Tibial nerve (tissue), 4 donors: ENCODE data around the gene TP53I3.

Experiments used
- EP300 ChIP-seq, 2 donors: sonication (generic); formaldehyde crosslinking; IDR thresholded peaks; one replicate each; pipeline ENCODE4 v1.6.1; 2017; ENCODE audit warnings: antibody characterized with exemption in 2 of 2, mild to moderate bottlenecking in 1 of 2
- POLR2A ChIP-seq, 2 donors: fragments of 450-650 bp; IDR thresholded peaks; one replicate each; pipeline ENCODE4 v1.6.1; 2017; ENCODE audit warnings: antibody characterized with exemption in 2 of 2, mild to moderate bottlenecking in 2 of 2, moderate library complexity in 2 of 2
- TF ChIP-seq, protein P1 (sequence below), 5 experiments: fragments of 200-600 bp in 3 of 5; fragments of 450-650 bp in 2 of 5; sonication (generic) in 3 of 5; IDR thresholded peaks; one replicate each; pipeline ENCODE4 v1.5.1; 2016 to 2019; ENCODE audit warnings: antibody characterized with exemption in 5 of 5, mild to moderate bottlenecking in 3 of 5, moderate library complexity in 2 of 5

DNA sequence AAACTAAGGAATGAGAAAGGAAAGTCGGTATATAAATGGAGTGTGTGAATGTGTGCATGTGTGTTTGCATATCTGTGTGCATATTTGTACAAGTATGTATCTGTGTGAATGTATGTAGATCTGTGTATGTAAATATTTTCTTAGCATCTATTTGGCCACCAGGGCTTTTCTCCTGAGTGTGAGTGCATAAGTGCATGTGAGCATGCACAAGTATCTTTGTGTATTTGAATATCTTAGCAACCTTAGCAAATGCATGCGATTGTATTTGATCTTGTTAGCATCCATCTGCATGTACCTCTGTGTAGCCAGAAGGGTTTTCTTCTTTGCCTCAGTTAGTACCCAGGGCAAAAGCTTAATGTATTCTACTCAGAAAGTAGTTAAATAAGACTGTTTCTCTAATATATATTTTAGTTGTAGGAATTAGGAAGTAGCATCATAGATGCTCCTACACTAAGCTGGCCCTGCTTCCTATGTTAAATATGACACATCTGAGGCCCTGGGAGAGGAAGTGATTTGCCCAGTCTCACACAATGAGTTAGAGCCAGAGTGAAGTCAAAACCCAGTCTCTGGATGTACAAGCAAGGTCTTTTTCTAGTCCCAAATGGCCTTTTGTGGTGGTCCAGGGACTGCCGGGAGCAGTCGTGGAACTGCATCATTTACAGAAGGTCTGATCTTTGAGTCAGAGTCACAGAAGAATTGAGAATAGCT, 25.9 kb downstream of the TP53I3 start:
- TF ChIP-seq POLR2A (IDR thresholded peaks at IDR 0.05) (no peak), EP300 (IDR thresholded peaks at IDR 0.05) (no peak)
- TF ChIP-seq, protein P1, sequence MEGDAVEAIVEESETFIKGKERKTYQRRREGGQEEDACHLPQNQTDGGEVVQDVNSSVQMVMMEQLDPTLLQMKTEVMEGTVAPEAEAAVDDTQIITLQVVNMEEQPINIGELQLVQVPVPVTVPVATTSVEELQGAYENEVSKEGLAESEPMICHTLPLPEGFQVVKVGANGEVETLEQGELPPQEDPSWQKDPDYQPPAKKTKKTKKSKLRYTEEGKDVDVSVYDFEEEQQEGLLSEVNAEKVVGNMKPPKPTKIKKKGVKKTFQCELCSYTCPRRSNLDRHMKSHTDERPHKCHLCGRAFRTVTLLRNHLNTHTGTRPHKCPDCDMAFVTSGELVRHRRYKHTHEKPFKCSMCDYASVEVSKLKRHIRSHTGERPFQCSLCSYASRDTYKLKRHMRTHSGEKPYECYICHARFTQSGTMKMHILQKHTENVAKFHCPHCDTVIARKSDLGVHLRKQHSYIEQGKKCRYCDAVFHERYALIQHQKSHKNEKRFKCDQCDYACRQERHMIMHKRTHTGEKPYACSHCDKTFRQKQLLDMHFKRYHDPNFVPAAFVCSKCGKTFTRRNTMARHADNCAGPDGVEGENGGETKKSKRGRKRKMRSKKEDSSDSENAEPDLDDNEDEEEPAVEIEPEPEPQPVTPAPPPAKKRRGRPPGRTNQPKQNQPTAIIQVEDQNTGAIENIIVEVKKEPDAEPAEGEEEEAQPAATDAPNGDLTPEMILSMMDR (IDR thresholded peaks at IDR 0.05), result no peak
